ENCODE results near the gene TOR2A.

DNA sequence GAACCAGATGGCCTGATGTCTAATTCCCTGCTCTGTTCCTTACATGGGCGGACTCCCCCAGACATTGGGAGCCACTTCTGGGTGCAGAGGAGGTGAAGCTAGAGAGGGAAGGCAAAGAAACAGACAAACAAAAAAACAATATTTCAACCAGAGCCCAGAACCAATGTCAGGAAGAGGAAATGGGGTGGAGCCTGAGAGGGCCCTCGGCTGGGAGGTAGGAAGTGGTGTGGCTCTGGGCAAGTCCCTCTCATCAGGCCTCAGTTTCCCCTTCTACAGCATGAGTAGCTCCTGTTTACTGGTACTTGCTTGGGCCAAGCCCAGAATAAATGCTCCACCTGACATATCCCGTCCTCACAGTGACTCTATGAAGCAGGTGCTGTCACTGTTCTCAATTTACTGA is 32.3 kb upstream of the TOR2A start:
- TF ChIP-seq, protein P1, sequence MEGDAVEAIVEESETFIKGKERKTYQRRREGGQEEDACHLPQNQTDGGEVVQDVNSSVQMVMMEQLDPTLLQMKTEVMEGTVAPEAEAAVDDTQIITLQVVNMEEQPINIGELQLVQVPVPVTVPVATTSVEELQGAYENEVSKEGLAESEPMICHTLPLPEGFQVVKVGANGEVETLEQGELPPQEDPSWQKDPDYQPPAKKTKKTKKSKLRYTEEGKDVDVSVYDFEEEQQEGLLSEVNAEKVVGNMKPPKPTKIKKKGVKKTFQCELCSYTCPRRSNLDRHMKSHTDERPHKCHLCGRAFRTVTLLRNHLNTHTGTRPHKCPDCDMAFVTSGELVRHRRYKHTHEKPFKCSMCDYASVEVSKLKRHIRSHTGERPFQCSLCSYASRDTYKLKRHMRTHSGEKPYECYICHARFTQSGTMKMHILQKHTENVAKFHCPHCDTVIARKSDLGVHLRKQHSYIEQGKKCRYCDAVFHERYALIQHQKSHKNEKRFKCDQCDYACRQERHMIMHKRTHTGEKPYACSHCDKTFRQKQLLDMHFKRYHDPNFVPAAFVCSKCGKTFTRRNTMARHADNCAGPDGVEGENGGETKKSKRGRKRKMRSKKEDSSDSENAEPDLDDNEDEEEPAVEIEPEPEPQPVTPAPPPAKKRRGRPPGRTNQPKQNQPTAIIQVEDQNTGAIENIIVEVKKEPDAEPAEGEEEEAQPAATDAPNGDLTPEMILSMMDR (IDR thresholded peaks at IDR 0.05): no peak
- no peak for TF ChIP-seq POLR2A (IDR thresholded peaks at IDR 0.05)

Data from thyroid gland (tissue), 4 donors.